CD4-positive, alpha-beta T cell treated with Interleukin-21 for 1 hour (primary cell): ENCODE results near the gene IFNA16.
"Not testable (repeated sequence)": the region's sequence is repeated elsewhere in the genome, so short reads cannot be mapped to it uniquely, and the experiment has no call there.

Experiments used
- DNase-seq: peaks from one replicate; pipeline ENCODE4 v3.0.0-alpha.2; 2020

IFNA16 gene

DNA sequence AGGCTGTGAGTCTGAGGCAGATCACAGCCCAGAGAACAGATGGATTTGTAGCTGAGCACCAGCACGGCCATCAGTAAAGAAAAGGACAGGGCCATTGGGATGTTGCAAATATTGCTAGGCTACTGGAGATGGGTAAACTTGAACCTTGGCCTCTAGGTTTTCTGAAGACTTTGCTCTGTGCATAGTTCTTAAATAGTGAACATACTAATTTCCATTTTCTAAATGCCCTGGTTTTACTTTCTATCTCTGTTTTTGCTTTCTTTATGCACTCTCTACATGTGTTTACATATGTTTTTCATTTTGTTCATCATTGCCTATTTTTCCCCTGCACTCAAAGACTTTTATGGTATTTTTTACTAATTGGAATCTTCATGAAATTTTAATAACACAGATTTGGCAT is at the start of gene IFNA16:
Gene IFNA16 (minus strand): TSS at position 101 of the 400 bp plus-strand sequence. CDS start 6 bp downstream, at position 95.
- DNase-seq: not testable (repeated sequence)

- DNase-seq: no peak
Measured at GRCh38 chr9:21265421-21266189, 48.5 kb upstream of the IFNA16 start.

GRCh38 chr9:21255538-21256212 is 38.6 kb upstream of the IFNA16 start:
- no peak for DNase-seq

DNA sequence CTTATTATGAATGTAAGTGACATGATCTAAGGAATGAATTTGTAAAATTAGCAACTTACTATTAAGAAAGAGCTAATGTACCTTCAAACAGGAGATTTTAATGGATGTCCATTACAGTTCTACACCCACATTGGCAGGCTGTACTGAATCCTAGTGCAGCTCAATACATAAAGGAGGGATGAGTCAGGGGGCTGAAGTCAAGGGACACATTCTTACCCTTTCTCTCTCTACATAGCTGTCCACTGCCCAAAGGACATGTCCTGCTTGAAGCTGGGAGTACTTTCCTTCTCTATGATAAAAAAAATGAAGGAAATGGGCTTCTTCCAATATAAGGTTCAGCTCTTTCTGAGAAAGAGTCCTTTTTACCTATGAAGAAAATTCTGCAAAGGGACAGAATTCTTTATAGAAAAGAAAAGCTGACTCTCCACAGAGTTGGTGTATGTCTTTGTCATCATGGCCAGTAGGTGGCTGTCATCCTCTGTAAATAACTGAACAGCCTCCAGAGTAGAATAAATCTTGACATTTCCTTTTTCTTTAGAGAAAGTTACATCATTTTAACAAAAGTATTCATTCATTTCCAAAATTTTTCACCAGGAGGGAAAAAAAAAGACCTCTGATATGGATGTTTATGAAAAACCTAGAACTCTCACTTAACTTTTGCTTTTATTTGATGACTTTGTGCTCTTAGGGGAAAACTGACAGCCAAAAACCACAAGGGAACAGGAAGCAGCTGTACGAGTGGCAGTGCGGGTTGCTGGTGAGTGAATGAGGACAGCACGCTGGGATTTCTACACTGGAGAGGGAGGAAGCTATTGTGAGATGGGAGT is 35.8 kb upstream of the IFNA16 start:
- peak; percentile 23 for DNase-seq

- no peak for DNase-seq
Measured at GRCh38 chr9:21251638-21252037, 34.5 kb upstream of the IFNA16 start.

DNA sequence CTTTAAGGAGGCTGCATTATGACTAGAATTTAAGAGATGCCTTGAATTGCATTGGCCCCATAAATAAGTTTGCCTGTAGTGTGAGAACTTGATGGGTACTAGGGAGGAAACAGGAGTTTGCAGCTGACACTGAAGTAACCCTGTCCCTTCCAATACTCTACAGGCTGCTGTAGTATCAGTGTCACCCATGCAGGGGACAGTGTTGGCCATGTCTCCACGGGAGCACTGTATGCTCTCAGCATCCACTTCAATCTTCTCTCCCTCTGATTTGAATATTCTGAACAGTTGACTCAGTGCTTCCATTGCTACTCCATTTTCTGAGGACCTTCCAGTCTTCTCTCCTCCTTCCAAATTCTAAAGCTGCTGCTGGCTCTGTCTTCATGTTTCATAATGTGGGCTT is 34.1 kb upstream of the IFNA16 start:
- no peak for DNase-seq

- no peak for DNase-seq
Measured at GRCh38 chr9:21244836-21245235, 27.7 kb upstream of the IFNA16 start.

GRCh38 chr9:21239911-21240310 is 22.8 kb upstream of the IFNA16 start, which contains the start of gene IFNA14:
Gene IFNA14 (minus strand): TSS chr9:21240005. CDS start chr9:21239935, 70 bp downstream.
- DNase-seq: no peak

DNA sequence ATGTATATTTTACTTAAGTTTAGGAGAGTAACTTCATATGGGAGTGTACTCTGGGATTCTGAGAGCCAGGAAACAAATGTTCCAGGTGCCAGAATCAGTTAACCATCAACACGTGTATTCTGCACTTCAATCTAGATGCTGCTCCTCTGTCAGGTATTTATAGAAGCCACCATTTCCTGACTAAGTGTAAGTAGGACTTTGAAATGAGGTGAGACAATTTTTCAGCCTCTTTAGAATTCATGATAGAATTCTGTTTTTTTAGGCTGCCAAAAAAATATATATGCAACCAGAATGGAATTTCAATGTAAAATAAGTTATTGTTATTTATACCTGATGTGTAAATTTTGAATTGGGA is 19.2 kb upstream of the IFNA16 start:
- DNase-seq: not testable (repeated sequence)

DNA sequence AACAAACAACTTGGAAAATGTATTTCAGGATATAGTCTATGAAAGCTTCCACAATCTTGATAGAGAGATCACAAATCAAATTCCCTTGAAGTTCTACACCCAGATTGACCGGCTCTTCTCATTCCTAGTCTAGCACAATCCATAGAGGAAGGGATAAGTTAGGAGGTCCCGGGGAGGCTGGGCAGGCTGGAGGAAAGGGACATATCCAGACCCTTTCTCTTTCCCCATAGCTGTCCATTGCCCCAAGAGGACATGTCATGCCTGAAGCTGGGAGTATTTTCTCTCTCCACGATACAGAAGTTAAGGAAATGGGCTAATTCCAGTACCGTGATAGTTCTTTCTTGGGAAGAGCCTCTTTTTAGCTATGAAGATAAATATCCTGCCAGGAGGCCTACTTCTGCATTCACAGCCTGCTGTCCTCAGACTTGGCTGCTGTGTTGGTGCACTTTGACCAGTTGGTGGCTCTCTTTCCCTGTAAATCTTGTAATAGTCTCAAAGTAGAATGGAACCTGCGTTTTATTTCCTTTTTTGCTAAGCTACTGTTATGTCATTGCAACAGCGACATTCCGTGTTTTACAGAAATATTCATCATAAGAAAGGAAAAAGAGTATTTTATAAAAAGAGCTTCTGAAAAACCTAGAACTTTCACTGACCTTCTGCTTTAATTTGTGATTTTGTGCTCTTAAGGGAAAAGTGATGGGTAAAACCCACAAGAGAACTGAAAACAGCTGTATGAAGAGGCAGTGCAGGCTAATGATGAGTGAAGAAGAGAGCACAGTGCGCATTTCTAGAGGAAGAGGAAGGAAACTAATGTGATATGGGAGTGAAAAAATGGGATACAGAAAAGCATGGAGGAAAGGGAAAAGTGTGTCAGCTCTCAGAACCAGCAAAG is 18.6 kb upstream of the IFNA16 start:
- peak; percentile 48 for DNase-seq

DNA sequence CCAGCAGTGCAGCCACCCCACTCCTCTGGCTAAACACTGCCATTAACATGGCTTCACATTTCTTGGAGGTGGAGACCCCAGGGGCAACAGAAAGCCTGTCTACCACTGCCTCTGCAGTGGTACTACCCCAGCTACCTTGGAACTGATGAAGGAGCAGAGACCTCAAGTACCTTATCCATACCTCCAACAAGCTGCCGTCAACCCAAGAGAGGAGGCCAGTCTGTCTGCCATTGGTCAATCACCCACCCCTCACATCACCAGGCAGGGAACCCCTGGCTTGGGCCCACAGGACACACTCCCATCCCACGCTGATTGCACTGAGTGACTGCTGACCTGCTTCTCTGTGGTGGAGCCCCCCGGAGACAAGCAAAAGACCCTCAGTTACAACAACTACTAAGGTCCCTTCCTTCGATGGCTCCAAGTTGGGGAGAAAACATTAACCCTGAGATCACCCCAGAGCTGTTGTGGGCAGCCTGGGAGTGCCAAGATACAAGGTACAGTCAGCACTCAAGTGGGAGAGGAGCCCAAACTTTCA is 17.1 kb upstream of the IFNA16 start:
- no peak for DNase-seq

DNA sequence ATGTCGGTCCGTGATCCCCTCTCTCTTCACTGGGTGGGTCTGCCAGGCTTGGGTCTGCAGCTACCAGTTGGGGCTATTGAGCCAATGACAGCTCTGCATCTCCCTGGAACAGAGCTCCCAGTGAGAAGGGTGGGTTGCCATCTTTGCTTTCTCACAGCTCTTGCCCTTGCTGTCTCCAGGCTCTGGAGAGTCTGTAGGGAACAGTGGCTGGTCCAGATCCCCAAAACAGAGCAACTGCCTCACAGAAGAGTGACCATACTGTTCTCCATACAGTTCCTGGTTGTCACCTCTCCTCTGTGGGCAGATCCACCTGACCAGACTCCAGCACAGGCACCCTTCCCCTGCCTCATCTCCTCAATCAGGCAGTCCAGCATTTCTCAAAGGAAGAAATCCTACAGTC is 16.1 kb upstream of the IFNA16 start:
- no peak for DNase-seq

DNA sequence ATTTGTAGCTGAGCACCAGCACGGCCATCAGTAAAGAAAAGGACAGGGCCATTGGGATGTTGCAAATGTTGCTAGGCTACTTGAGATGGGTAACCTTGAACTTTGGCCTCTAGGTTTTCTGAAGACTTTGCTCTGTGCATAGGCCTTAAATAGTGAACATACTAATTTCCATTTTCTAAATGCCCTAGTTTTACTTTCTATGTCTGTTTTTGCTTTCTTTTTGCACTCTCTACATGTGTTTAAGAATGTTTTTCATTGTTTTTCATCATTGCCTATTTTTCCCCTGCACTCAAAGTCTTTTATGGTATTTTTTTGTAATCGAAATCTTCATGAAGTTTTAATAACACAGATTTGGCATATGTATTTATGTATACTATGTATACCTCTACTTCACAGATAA is 11.0 kb upstream of the IFNA16 start, which contains the start of gene IFNA17:
Gene IFNA17 (minus strand): TSS at position 101 of the 400 bp plus-strand sequence. CDS start 49 bp downstream, at position 52.
- DNase-seq: no peak

DNA sequence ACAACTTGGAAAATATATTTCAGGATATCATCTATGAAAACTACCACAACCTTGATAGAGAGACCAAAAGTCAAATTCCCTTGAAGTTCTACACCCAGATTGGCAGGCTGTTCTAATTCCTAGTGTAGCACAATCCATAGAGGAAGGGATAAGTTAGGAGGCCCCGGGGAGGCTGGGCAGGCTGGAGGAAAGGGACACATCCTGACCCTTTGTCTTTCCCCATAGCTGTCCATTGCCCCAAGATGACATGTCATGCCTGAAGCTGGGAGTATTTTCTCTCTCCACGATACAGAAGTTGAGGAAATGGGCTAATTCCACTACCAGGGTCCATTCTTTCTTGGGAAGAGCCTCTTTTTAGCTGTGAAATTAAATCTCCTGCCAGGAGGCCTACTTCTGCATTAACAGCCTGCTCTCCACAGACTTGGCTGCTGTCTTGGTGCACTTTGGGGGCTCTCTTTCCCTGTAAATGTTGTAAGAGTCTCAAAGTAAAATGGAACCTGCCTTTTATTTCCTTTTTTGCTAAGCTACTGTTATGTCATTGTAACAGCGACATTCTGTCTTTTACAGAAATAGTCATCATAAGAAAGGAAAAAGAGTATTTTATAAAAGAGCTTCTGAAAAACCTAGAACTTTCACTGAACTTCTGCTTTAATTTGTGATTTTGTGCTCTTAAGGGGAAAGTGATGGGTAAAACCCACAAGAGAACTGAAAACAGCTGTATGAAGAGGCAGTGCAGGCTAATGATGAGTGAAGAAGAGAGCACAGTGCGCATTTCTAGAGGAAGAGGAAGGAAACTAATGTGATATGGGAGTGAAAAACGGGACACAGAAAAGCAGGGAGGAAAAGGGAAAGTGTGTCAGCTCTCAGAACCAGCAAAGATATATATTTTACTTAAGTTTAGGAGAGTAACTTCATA is 3.4 kb downstream of the IFNA16 start:
- DNase-seq: peak; percentile 5

GRCh38 chr9:21212160-21212559 is 5.0 kb downstream of the IFNA16 start:
- DNase-seq: not testable (repeated sequence)

DNA sequence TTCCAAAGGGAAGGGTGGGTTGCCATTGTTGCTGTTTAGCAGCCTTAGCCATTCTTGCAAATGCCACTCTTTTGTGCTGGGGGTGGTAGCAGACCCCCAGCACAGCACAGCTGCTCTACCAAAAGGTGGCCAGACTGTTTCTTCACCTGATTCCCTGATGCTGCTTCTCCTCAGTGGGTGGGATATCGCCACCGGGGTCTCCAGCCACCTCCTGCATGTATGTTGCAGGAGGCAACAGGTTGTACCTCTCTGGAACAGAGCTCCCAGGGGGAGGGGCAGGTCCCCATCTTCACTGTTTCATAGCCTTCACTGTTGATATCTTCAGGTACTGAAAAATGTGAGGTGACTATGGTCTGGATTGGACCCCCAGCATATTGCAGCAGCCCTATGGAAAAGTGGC is 6.3 kb downstream of the IFNA16 start:
- DNase-seq: not testable (repeated sequence)

DNA sequence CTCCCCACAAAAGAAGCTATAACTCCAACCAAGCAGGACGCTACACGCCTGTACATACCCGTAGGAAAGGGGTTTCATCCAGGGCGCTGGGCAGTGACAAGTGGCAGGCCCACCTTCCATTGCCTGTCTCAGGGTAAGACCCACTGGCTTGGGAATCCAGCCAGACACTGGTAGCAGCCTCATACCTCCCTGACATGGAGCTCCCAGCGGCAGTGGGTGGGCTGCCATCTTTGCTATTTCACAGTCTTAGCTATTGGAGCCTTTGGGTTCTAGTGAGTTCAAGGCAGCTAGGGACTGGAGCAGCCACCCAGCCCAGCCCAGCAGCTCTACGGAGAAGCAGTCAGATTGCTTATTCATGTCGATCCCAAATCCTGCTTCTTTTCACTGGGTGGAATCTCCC is 6.8 kb downstream of the IFNA16 start:
- DNase-seq: no peak

GRCh38 chr9:21207043-21207442 is 10.1 kb downstream of the IFNA16 start, which contains the start of gene IFNA10:
Gene IFNA10 (minus strand): TSS chr9:21207143. CDS start chr9:21207097, 46 bp downstream.
- DNase-seq: not testable (repeated sequence)

- DNase-seq: no peak
Measured at GRCh38 chr9:21205204-21205603, 11.9 kb downstream of the IFNA16 start.

DNA sequence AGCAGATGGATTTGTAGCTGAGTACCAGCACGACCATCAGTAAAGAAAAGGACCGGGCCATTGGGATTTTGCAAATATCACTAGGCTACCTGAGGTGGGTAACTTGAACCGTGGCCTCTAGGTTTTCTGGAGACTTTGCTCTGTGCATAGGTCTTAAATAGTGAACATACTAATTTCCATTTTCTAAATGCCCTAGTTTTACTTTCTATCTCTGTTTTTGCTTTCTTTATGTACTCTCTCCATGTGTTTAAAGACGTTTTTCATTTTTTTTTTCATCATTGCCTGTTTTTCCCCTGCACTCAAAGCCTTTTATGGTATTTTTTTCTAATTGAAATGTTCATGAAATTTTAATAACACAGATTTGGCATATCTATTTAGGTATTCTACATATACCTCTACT is 15.0 kb downstream of the IFNA16 start, which contains the start of gene IFNA7:
Gene IFNA7 (minus strand): TSS at position 101 of the 400 bp plus-strand sequence. CDS start 40 bp downstream, at position 61.
- not testable (repeated sequence) for DNase-seq
